ENCODE results near the gene ALG8. TPM values are rescaled to one million over a fixed set of nuclear protein-coding genes. Genes with fewer than 3 reads are reported as not detected.
A peak's percentile ranks its signal among the peaks of the same experiment; 100 is the strongest.
"Not testable (repeated sequence)": the region's sequence is repeated elsewhere in the genome, so short reads cannot be mapped to it uniquely, and the experiment has no call there.

Gene ALG8
- total and polyA plus RNA-seq, 7 experiments from 2014 or later = 27.2 to 58.4 (median 34.1) TPM

- Mint-ChIP-seq H3K4me1 (peaks cover 0 to 12% (median 0%) of the 10 kb centered on the region in 7 donors), H3K36me3 (peaks cover 18 to 45% (median 31%) of the 10 kb centered on the region in 5 donors), H3K27me3 (no peaks in the 10 kb centered on the region), H3K9me3 (no peaks in the 10 kb centered on the region), H3K27ac (no peak overlapping the region), H3K4me3 (no peak overlapping the region)
- Histone ChIP-seq H3K27me3 (ENCODE audit: control insufficient read depth in 2 of 2, insufficient read depth in 2 of 2, low read length in 2 of 2) (no peaks in the 10 kb centered on the region), H3K4me1 (ENCODE audit: control insufficient read depth in 2 of 2, insufficient read depth in 2 of 2, low read length in 2 of 2) (peaks cover 0 to 3% of the 10 kb centered on the region in 2 donors), H3K27ac (ENCODE audit: low read depth, low read length) (no peak overlapping the region), H3K4me3 (ENCODE audit: low read length) (no peak overlapping the region), H3K36me3 (ENCODE audit: control insufficient read depth in 2 of 3, insufficient read depth in 3 of 3, low read length in 3 of 3) (peaks cover 0 to 40% (median 0%) of the 10 kb centered on the region in 3 experiments), H3K9me3 (ENCODE audit: control insufficient read depth in 2 of 3, low read length in 3 of 3) (no peaks in the 10 kb centered on the region)
- ChIA-PET POLR2A (no interaction called here), CTCF (interaction anchor here (1.1 kb wide), 1 partner anchor 20 kb away, joined by 3 read pairs; no protein-coding TSS in a partner anchor)
- no peak for ATAC-seq
- intact Hi-C loops (cut with micrococcal nuclease) = no loop called here
- no peak for DNase-seq
These were observed 41.6 kb downstream of the ALG8 start for GRCh38 chr11:78097666-78098385.

DNA sequence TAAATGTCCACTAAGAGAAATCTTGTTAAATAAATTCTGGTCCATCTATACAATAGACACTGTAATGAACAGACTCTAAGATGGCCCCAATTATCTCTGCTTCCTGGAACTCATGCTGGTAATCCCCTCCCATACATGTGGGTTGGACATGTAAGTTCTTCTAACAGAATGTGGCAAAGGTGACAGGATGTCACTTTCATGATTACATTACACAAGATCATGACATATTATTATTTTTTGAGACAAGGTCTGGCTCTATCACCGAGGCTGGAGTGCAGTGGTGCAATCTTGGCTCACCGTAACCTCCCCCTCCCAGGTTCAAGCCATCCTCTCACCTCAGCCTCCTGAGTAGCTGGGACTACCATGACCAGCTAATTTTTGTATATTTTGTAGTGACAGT, 45.2 kb downstream of the ALG8 start:
- peak overlapping the region in 1 of 9 donors; percentile 86 for H3K27ac Mint-ChIP-seq
- ChIA-PET CTCF (no interaction called here), POLR2A (no interaction called here)
- Histone ChIP-seq H3K4me1 (ENCODE audit: control insufficient read depth in 2 of 2, insufficient read depth in 2 of 2, low read length in 2 of 2) (peaks cover 0 to 3% of the 10 kb centered on the region in 2 donors), H3K36me3 (ENCODE audit: control insufficient read depth in 2 of 3, insufficient read depth in 3 of 3, low read length in 3 of 3) (peaks cover 0 to 13% (median 0%) of the 10 kb centered on the region in 3 experiments), H3K27me3 (ENCODE audit: control insufficient read depth in 2 of 2, insufficient read depth in 2 of 2, low read length in 2 of 2) (no peaks in the 10 kb centered on the region), H3K27ac (ENCODE audit: low read depth, low read length) (no peak overlapping the region), H3K9me3 (ENCODE audit: control insufficient read depth in 2 of 3, low read length in 3 of 3) (no peaks in the 10 kb centered on the region), H3K4me3 (ENCODE audit: low read length) (no peak overlapping the region)
- ATAC-seq (peak; percentile 57), DNase-seq (no peak)
- H3K27me3 Mint-ChIP-seq = no peaks in the 10 kb centered on the region
- H3K9me3 Mint-ChIP-seq = peaks cover 0 to 3% (median 0%) of the 10 kb centered on the region in 11 donors
- intact Hi-C loops (cut with micrococcal nuclease) = no loop called here
- peaks cover 0 to 12% (median 0%) of the 10 kb centered on the region in 7 donors for H3K4me1 Mint-ChIP-seq
- H3K4me3 Mint-ChIP-seq = no peak overlapping the region
- peaks cover 6 to 37% (median 17%) of the 10 kb centered on the region in 5 donors for H3K36me3 Mint-ChIP-seq

DNA sequence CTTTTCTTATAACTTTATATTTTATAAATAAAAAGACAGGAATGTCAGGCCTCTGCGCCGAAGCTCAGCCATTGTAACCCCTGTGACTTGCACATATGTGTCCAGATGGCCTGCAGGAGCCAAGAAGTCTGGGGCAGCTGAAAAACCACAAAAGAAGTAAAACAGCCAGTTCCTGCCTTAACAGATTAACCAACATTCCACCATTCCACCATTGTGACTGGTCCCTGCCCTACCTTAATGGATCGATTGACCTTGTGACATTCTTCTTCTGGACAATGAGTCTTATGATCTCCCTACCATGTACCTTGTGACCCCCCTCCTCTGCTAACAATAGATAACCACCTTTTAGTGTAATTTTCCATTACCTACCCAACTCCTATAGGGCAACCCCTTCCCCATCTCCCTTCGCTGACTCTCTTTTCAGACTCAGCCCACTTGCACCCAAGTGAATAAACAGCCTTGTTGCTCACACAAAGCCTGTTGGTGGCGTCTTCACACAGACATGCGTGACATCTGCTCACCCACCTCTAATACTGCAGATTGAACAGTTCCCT, 52.8 kb downstream of the ALG8 start:
- H3K27ac ChIP-seq (ENCODE audit: low read depth, low read length); intact Hi-C loops (cut with micrococcal nuclease); H3K9me3 Mint-ChIP-seq; H3K36me3 Mint-ChIP-seq; H3K4me3 Mint-ChIP-seq; H3K27me3 Mint-ChIP-seq; DNase-seq; H3K4me1 ChIP-seq (ENCODE audit: control insufficient read depth in 2 of 2, insufficient read depth in 2 of 2, low read length in 2 of 2); H3K36me3 ChIP-seq (ENCODE audit: control insufficient read depth in 2 of 3, insufficient read depth in 3 of 3, low read length in 3 of 3); H3K4me3 ChIP-seq (ENCODE audit: low read length); H3K4me1 Mint-ChIP-seq; H3K9me3 ChIP-seq (ENCODE audit: control insufficient read depth in 2 of 3, low read length in 3 of 3); POLR2A ChIA-PET; H3K27ac Mint-ChIP-seq; ATAC-seq; CTCF ChIA-PET; H3K27me3 ChIP-seq (ENCODE audit: control insufficient read depth in 2 of 2, insufficient read depth in 2 of 2, low read length in 2 of 2): not testable (repeated sequence)

DNA sequence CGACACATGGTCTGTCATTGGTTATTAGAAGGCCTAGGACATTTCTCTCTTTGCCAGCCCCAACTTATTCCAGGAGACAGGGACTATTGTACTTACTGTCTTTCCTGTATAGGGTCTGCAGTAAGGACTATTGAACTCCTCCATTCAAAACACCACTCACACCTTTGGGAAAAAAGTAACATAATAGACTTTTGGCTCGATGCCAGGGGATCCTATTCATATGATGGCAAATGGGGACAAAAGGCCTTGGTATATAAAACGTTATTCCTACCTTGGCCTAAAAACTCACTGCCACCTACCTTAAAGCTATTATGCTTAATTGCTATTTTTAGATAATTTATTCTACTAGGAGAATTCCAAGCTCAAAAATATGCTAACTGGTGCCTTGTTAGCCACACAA, 53.5 kb downstream of the ALG8 start:
- CTCF ChIA-PET = no interaction called here
- intact Hi-C loops (cut with micrococcal nuclease) = no loop called here
- H3K27ac ChIP-seq (ENCODE audit: low read depth, low read length) = no peak overlapping the region
- Mint-ChIP-seq H3K36me3 (peaks cover 0 to 4% (median 0%) of the 10 kb centered on the region in 5 donors), H3K4me3 (no peak overlapping the region), H3K4me1 (peaks cover 4 to 14% (median 10%) of the 10 kb centered on the region in 7 donors), H3K27ac (no peak overlapping the region), H3K27me3 (no peaks in the 10 kb centered on the region), H3K9me3 (peaks cover 0 to 4% (median 0%) of the 10 kb centered on the region in 11 donors)
- H3K36me3 ChIP-seq (ENCODE audit: control insufficient read depth in 2 of 3, insufficient read depth in 3 of 3, low read length in 3 of 3) = no peaks in the 10 kb centered on the region
- peaks cover 0 to 6% of the 10 kb centered on the region in 2 donors for H3K4me1 ChIP-seq (ENCODE audit: control insufficient read depth in 2 of 2, insufficient read depth in 2 of 2, low read length in 2 of 2)
- no peak for DNase-seq
- POLR2A ChIA-PET = no interaction called here
- no peak for ATAC-seq
- H3K9me3 ChIP-seq (ENCODE audit: control insufficient read depth in 2 of 3, low read length in 3 of 3) = no peaks in the 10 kb centered on the region
- no peak overlapping the region for H3K4me3 ChIP-seq (ENCODE audit: low read length)
- H3K27me3 ChIP-seq (ENCODE audit: control insufficient read depth in 2 of 2, insufficient read depth in 2 of 2, low read length in 2 of 2) = no peaks in the 10 kb centered on the region

GRCh38 chr11:78084506-78084905, 54.9 kb downstream of the ALG8 start:
- H3K27ac Mint-ChIP-seq; H3K9me3 ChIP-seq (ENCODE audit: control insufficient read depth in 2 of 3, low read length in 3 of 3); H3K9me3 Mint-ChIP-seq; H3K27me3 ChIP-seq (ENCODE audit: control insufficient read depth in 2 of 2, insufficient read depth in 2 of 2, low read length in 2 of 2); intact Hi-C loops (cut with micrococcal nuclease); H3K36me3 Mint-ChIP-seq; H3K36me3 ChIP-seq (ENCODE audit: control insufficient read depth in 2 of 3, insufficient read depth in 3 of 3, low read length in 3 of 3); H3K27ac ChIP-seq (ENCODE audit: low read depth, low read length); POLR2A ChIA-PET; H3K27me3 Mint-ChIP-seq; H3K4me3 ChIP-seq (ENCODE audit: low read length); H3K4me3 Mint-ChIP-seq; DNase-seq; ATAC-seq: not testable (repeated sequence)
- peaks cover 7 to 25% (median 15%) of the 10 kb centered on the region in 7 donors for H3K4me1 Mint-ChIP-seq
- CTCF ChIA-PET = interaction anchor here (0.6 kb wide), 1 partner anchor 51 kb away, joined by 5 read pairs; no protein-coding TSS in a partner anchor
- H3K4me1 ChIP-seq (ENCODE audit: control insufficient read depth in 2 of 2, insufficient read depth in 2 of 2, low read length in 2 of 2) = peaks cover 9 to 16% of the 10 kb centered on the region in 2 donors

GRCh38 chr11:78083021-78083420, 56.4 kb downstream of the ALG8 start:
- Histone ChIP-seq H3K4me3 (ENCODE audit: low read length) (no peak overlapping the region), H3K36me3 (ENCODE audit: control insufficient read depth in 2 of 3, insufficient read depth in 3 of 3, low read length in 3 of 3) (peaks cover 0 to 7% (median 0%) of the 10 kb centered on the region in 3 experiments), H3K27ac (ENCODE audit: low read depth, low read length) (no peak overlapping the region), H3K9me3 (ENCODE audit: control insufficient read depth in 2 of 3, low read length in 3 of 3) (no peaks in the 10 kb centered on the region), H3K27me3 (ENCODE audit: control insufficient read depth in 2 of 2, insufficient read depth in 2 of 2, low read length in 2 of 2) (no peaks in the 10 kb centered on the region), H3K4me1 (ENCODE audit: control insufficient read depth in 2 of 2, insufficient read depth in 2 of 2, low read length in 2 of 2) (peaks cover 17 to 28% of the 10 kb centered on the region in 2 donors)
- ChIA-PET CTCF (no interaction called here), POLR2A (no interaction called here)
- no peak for DNase-seq
- Mint-ChIP-seq H3K4me1 (peaks cover 17 to 34% (median 24%) of the 10 kb centered on the region in 7 donors), H3K27ac (peak overlapping the region in 1 of 9 donors; percentile 30), H3K9me3 (peaks cover 0 to 4% (median 0%) of the 10 kb centered on the region in 11 donors), H3K4me3 (no peak overlapping the region), H3K36me3 (peaks cover 0 to 6% (median 0%) of the 10 kb centered on the region in 5 donors), H3K27me3 (no peaks in the 10 kb centered on the region)
- ATAC-seq = no peak
- intact Hi-C loops (cut with micrococcal nuclease) = no loop called here

Measured in naive thymus-derived CD4-positive, alpha-beta T cell (primary cell).